DOHH2 (cell line): Measurements from ENCODE around the gene FBXO38.

Experiments used
- H3F3A ChIP-seq: fragments of 200-600 bp; sonication (generic), shearing (Covaris generic); 2 replicates; pipeline ENCODE4 v1.6.0; 2016; ENCODE audit warnings: antibody characterized with exemption, mild to moderate bottlenecking; ENCODE audit not compliant: control insufficient read depth, insufficient read depth
- H3K27ac ChIP-seq: fragments of 200-600 bp; sonication (generic); 2 replicates; pipeline ENCODE4 v1.5.1; 2014; ENCODE audit warnings: low read depth, mild to moderate bottlenecking, low read length, moderate library complexity
- H3K27me3 ChIP-seq: fragments of 200-600 bp; sonication (generic); 2 replicates; pipeline ENCODE4 v1.6.1; 2014; ENCODE audit warnings: mild to moderate bottlenecking, low read length, mixed read lengths; ENCODE audit not compliant: control insufficient read depth
- H3K36me3 ChIP-seq: fragments of 200-600 bp; sonication (generic); 2 replicates; pipeline ENCODE4 v1.6.1; 2014; ENCODE audit warnings: mild to moderate bottlenecking, low read length, moderate library complexity, mixed read lengths; ENCODE audit not compliant: control insufficient read depth
- H3K4me1 ChIP-seq: fragments of 200-600 bp; sonication (generic); 2 replicates; pipeline ENCODE4 v1.6.1; 2014; ENCODE audit warnings: mild to moderate bottlenecking, low read length, mixed read lengths; ENCODE audit not compliant: control insufficient read depth
- H3K4me2 ChIP-seq: fragments of 200-600 bp; sonication (generic); 2 replicates; pipeline ENCODE4 v1.6.0; 2014; ENCODE audit warnings: mild to moderate bottlenecking, low read length, moderate library complexity
- H3K4me3 ChIP-seq: fragments of 200-600 bp; sonication (generic); 2 replicates; pipeline ENCODE4 v1.5.1; 2014; ENCODE audit warnings: mild to moderate bottlenecking, low read length, mixed read lengths
- H3K79me2 ChIP-seq: fragments of 200-600 bp; sonication (generic); 2 replicates; pipeline ENCODE4 v1.6.1; 2014; ENCODE audit warnings: mild to moderate bottlenecking, low read length, mixed read lengths; ENCODE audit not compliant: control insufficient read depth
- H3K9me2 ChIP-seq: fragments of 200-600 bp; sonication (generic); replicated peaks from 2 replicates; pipeline ENCODE4 v1.6.1; 2014; ENCODE audit warnings: mild to moderate bottlenecking, low read length, mixed read lengths; ENCODE audit not compliant: control insufficient read depth
- H3K9me3 ChIP-seq: fragments of 200-600 bp; sonication (generic); 2 replicates; pipeline ENCODE4 v1.6.1; 2014; ENCODE audit warnings: antibody characterized with exemption, low read length, mixed read lengths; ENCODE audit not compliant: control insufficient read depth, insufficient read depth
- H4K20me1 ChIP-seq: fragments of 200-600 bp; sonication (generic); 2 replicates; pipeline ENCODE4 v1.6.0; 2014; ENCODE audit warnings: low read depth, mild to moderate bottlenecking, antibody characterized with exemption, low read length, moderate library complexity; ENCODE audit not compliant: control insufficient read depth, insufficient read depth
- CTCF ChIP-seq: fragments of 200-600 bp; sonication (generic); IDR thresholded peaks from one replicate; pipeline ENCODE4 v1.5.1; 2014; ENCODE audit warnings: antibody characterized with exemption, mild to moderate bottlenecking, low read depth, low read length; ENCODE audit not compliant: poor library complexity, severe bottlenecking
- EZH2phosphoT487 ChIP-seq: fragments of 200-600 bp; sonication (generic); IDR thresholded peaks from 2 replicates; pipeline ENCODE4 v1.6.1; 2017; ENCODE audit warnings: borderline replicate concordance, mild to moderate bottlenecking, antibody characterized with exemption, low read length, moderate library complexity, mixed read lengths

The FBXO38 gene

GRCh38 chr5:148469501-148469935 is 85.8 kb downstream of the FBXO38 start:
- Histone ChIP-seq H3F3A (no peaks in the 10 kb centered on the region), H3K9me3 (no peaks in the 10 kb centered on the region), H3K79me2 (no peaks in the 10 kb centered on the region), H3K4me3 (no peak overlapping the region), H3K9me2 (no peaks in the 10 kb centered on the region), H3K4me2 (no peak overlapping the region), H3K27ac (no peak overlapping the region), H4K20me1 (no peaks in the 10 kb centered on the region), H3K27me3 (peaks cover 3% of the 10 kb centered on the region; the same call in 1 of the 2 replicates), H3K4me1 (no peaks in the 10 kb centered on the region), H3K36me3 (no peaks in the 10 kb centered on the region)
- no peak for TF ChIP-seq CTCF
- no peak for TF ChIP-seq EZH2phosphoT487

- H3K9me2 ChIP-seq = no peaks in the 10 kb centered on the region
- no peak for TF ChIP-seq CTCF
- TF ChIP-seq EZH2phosphoT487 = no peak
- no peaks in the 10 kb centered on the region for H4K20me1 ChIP-seq
- H3K9me3 ChIP-seq = no peaks in the 10 kb centered on the region
- no peaks in the 10 kb centered on the region for H3K4me1 ChIP-seq
- H3K4me3 ChIP-seq = no peak overlapping the region
- H3K27me3 ChIP-seq = 0 out of 2 replicates have a peak, but pooled peaks cover 5% of the 10 kb centered on the region
- no peak overlapping the region for H3K4me2 ChIP-seq
- no peak overlapping the region for H3K27ac ChIP-seq
- no peaks in the 10 kb centered on the region for H3F3A ChIP-seq
- H3K79me2 ChIP-seq = no peaks in the 10 kb centered on the region
- no peaks in the 10 kb centered on the region for H3K36me3 ChIP-seq
These were observed 87.6 kb downstream of the FBXO38 start for GRCh38 chr5:148471379-148471778.

- Histone ChIP-seq H3K79me2 (no peaks in the 10 kb centered on the region), H4K20me1 (no peaks in the 10 kb centered on the region), H3K4me1 (no peaks in the 10 kb centered on the region), H3K27me3 (peaks cover 22% of the 10 kb centered on the region), H3K9me3 (no peaks in the 10 kb centered on the region), H3K9me2 (no peaks in the 10 kb centered on the region), H3K4me3 (no peak overlapping the region), H3K27ac (no peak overlapping the region), H3K4me2 (no peak overlapping the region), H3K36me3 (no peaks in the 10 kb centered on the region), H3F3A (no peaks in the 10 kb centered on the region)
- TF ChIP-seq EZH2phosphoT487 (no peak), CTCF (no peak)
These were observed 90.3 kb downstream of the FBXO38 start for GRCh38 chr5:148474025-148474511.

- H3K79me2 ChIP-seq = no peaks in the 10 kb centered on the region
- H3K27me3 ChIP-seq = peaks cover 20% of the 10 kb centered on the region
- TF ChIP-seq CTCF (no peak), EZH2phosphoT487 (no peak)
These were observed 92.5 kb downstream of the FBXO38 start for GRCh38 chr5:148476302-148476701.

More at GRCh38 chr5:148476302-148476701, 92.5 kb downstream of the FBXO38 start:
- no peak overlapping the region for H3K4me3 ChIP-seq
- H3K9me2 ChIP-seq = no peaks in the 10 kb centered on the region
- H3K4me2 ChIP-seq = no peak overlapping the region
- no peak overlapping the region for H3K27ac ChIP-seq
- H3K4me1 ChIP-seq = no peaks in the 10 kb centered on the region
- H3K36me3 ChIP-seq = no peaks in the 10 kb centered on the region
- H4K20me1 ChIP-seq = no peaks in the 10 kb centered on the region
- H3K9me3 ChIP-seq = no peaks in the 10 kb centered on the region
- no peaks in the 10 kb centered on the region for H3F3A ChIP-seq
